Measurements from ENCODE around the gene IQSEC1. TPM values are rescaled to one million over a fixed set of nuclear protein-coding genes. Genes with fewer than 3 reads are reported as not detected.

The IQSEC1 gene
- total RNA-seq, 1 donor from 2014 or later, result 82.3 TPM

GRCh38 chr3:12986521-12986920 lies 86.7 kb downstream of the IQSEC1 start:
- TF ChIP-seq CTCF (IDR thresholded peaks at IDR 0.05), result no peak
- H3K9me3 ChIP-seq, result no peaks in the 10 kb centered on the region
- H3K36me3 ChIP-seq, result no peaks in the 10 kb centered on the region
- intact Hi-C loops (cut with DNase I), result no loop called here
- no peak for DNase-seq
- no peaks in the 10 kb centered on the region for H3K27me3 ChIP-seq (ENCODE audit: low read depth)
- no peak overlapping the region for H3K27ac ChIP-seq
- no peak overlapping the region for H3K4me3 ChIP-seq
- no peak for ATAC-seq
- peaks cover 3% of the 10 kb centered on the region for H3K4me1 ChIP-seq

GRCh38 chr3:12986031-12986430 lies 87.2 kb downstream of the IQSEC1 start:
- H3K27ac ChIP-seq, result no peak overlapping the region
- DNase-seq, result no peak

GRCh38 chr3:12985148-12985547 lies 88.1 kb downstream of the IQSEC1 start:
- DNase-seq, result no peak

More at GRCh38 chr3:12986031-12986430, 87.2 kb downstream of the IQSEC1 start:
- intact Hi-C loops (cut with DNase I), result no loop called here
- ATAC-seq, result no peak
- Histone ChIP-seq H3K27me3 (ENCODE audit: low read depth) (no peaks in the 10 kb centered on the region), H3K4me3 (no peak overlapping the region), H3K9me3 (no peaks in the 10 kb centered on the region), H3K4me1 (peaks cover 3% of the 10 kb centered on the region), H3K36me3 (no peaks in the 10 kb centered on the region)
- TF ChIP-seq CTCF (IDR thresholded peaks at IDR 0.05), result no peak

GRCh38 chr3:12984023-12984823 lies 89.0 kb downstream of the IQSEC1 start:
- TF ChIP-seq CTCF (IDR thresholded peaks at IDR 0.05), result peak; percentile 75
- peaks cover 3% of the 10 kb centered on the region for H3K36me3 ChIP-seq
- ATAC-seq (peak; percentile 81 to 85), DNase-seq (no peak)
- H3K27ac ChIP-seq, result no peak overlapping the region
- H3K27me3 ChIP-seq (ENCODE audit: low read depth), result no peaks in the 10 kb centered on the region
- peaks cover 3% of the 10 kb centered on the region for H3K4me1 ChIP-seq
- H3K9me3 ChIP-seq, result no peaks in the 10 kb centered on the region
- intact Hi-C loops (cut with DNase I), result no loop called here
- H3K4me3 ChIP-seq, result no peak overlapping the region

More at GRCh38 chr3:12985148-12985547, 88.1 kb downstream of the IQSEC1 start:
- Histone ChIP-seq H3K27ac (no peak overlapping the region), H3K4me3 (no peak overlapping the region), H3K27me3 (ENCODE audit: low read depth) (no peaks in the 10 kb centered on the region), H3K36me3 (no peaks in the 10 kb centered on the region), H3K4me1 (peaks cover 3% of the 10 kb centered on the region), H3K9me3 (no peaks in the 10 kb centered on the region)
- intact Hi-C loops (cut with DNase I), result no loop called here
- no peak for TF ChIP-seq CTCF (IDR thresholded peaks at IDR 0.05)
- no peak for ATAC-seq

GRCh38 chr3:12983319-12983718 lies 89.9 kb downstream of the IQSEC1 start:
- Histone ChIP-seq H3K4me1 (peaks cover 3% of the 10 kb centered on the region), H3K27me3 (ENCODE audit: low read depth) (no peaks in the 10 kb centered on the region), H3K36me3 (peaks cover 3% of the 10 kb centered on the region), H3K27ac (no peak overlapping the region), H3K9me3 (no peaks in the 10 kb centered on the region), H3K4me3 (no peak overlapping the region)
- intact Hi-C loops (cut with DNase I), result no loop called here
- DNase-seq, result no peak
- TF ChIP-seq CTCF (IDR thresholded peaks at IDR 0.05), result no peak
- no peak for ATAC-seq

Measured in lower lobe of right lung (tissue), 2 donors.